Suprapubic skin (tissue), 4 donors: ENCODE measurements around the gene HS3ST6.

ENCODE experiments used
- POLR2A ChIP-seq, 2 donors: fragments of 450-650 bp; IDR thresholded peaks; one replicate each; pipeline ENCODE4 v1.6.1; 2017; ENCODE audit warnings: antibody characterized with exemption in 2 of 2, mild to moderate bottlenecking in 2 of 2, moderate library complexity in 2 of 2
- POLR2AphosphoS5 ChIP-seq, 3 donors: sonication (generic); formaldehyde crosslinking; IDR thresholded peaks; one replicate each; pipeline ENCODE4 v1.6.1; 2017; ENCODE audit warnings: antibody characterized with exemption in 3 of 3
- TF ChIP-seq, protein P1 (sequence below), 2 donors: fragments of 200-600 bp in 1 of 2; fragments of 450-650 bp in 1 of 2; sonication (generic) in 1 of 2; IDR thresholded peaks; one replicate each; pipeline ENCODE4 v1.5.1; 2016 to 2019; ENCODE audit warnings: antibody characterized with exemption in 2 of 2, mild to moderate bottlenecking in 1 of 2, moderate library complexity in 1 of 2

DNA sequence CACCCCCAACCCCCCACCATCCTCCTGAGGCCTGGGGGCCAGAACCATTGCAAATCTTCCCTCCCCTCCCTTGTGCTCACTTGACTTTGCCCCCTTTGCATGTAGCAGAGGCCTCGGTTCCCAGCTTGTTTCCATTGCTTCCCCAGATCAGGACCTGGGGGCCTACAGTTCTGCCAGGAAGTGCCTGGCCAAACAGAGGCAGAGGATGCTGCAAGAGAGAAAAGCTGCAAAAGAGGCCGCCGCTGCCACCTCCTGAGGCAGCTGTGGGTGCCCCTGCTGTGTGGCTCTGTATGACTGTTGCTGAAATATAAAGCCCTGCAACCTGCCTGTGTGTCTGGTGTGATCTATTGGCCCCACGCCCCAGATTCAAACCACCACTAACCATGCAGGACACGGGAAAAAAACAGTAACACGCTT lies 43.4 kb upstream of the HS3ST6 start:
- TF ChIP-seq, protein P1, sequence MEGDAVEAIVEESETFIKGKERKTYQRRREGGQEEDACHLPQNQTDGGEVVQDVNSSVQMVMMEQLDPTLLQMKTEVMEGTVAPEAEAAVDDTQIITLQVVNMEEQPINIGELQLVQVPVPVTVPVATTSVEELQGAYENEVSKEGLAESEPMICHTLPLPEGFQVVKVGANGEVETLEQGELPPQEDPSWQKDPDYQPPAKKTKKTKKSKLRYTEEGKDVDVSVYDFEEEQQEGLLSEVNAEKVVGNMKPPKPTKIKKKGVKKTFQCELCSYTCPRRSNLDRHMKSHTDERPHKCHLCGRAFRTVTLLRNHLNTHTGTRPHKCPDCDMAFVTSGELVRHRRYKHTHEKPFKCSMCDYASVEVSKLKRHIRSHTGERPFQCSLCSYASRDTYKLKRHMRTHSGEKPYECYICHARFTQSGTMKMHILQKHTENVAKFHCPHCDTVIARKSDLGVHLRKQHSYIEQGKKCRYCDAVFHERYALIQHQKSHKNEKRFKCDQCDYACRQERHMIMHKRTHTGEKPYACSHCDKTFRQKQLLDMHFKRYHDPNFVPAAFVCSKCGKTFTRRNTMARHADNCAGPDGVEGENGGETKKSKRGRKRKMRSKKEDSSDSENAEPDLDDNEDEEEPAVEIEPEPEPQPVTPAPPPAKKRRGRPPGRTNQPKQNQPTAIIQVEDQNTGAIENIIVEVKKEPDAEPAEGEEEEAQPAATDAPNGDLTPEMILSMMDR (IDR thresholded peaks at IDR 0.05) = no peak
- no peak for TF ChIP-seq POLR2A (IDR thresholded peaks at IDR 0.05)
- TF ChIP-seq POLR2AphosphoS5 (IDR thresholded peaks at IDR 0.05) = no peak
